ENCODE measurements around the gene GLTP.
"Not testable (repeated sequence)": the region's sequence is repeated elsewhere in the genome, so short reads cannot be mapped to it uniquely, and the experiment has no call there.

GLTP gene

GRCh38 chr12:109878247-109878625 lies 2.1 kb downstream of the GLTP start:
- no peak for DNase-seq (ENCODE audit: low spot score)
- FAIRE-seq, result no peak

GRCh38 chr12:109877504-109878246 lies 2.7 kb downstream of the GLTP start:
- FAIRE-seq, result no peak

GRCh38 chr12:109876406-109876805 lies 3.9 kb downstream of the GLTP start:
- DNase-seq (ENCODE audit: low spot score), result no peak
- FAIRE-seq, result no peak

More at GRCh38 chr12:109877504-109878246, 2.7 kb downstream of the GLTP start:
- no peak for DNase-seq (ENCODE audit: low spot score)

GRCh38 chr12:109875572-109876131 lies 4.7 kb downstream of the GLTP start:
- DNase-seq (ENCODE audit: low spot score) (no peak), FAIRE-seq (no peak)

GRCh38 chr12:109873653-109874052 lies 6.7 kb downstream of the GLTP start:
- FAIRE-seq (no peak), DNase-seq (ENCODE audit: low spot score) (no peak)

- FAIRE-seq (no peak), DNase-seq (ENCODE audit: low spot score) (no peak)
Observed at GRCh38 chr12:109871668-109872314, 8.6 kb downstream of the GLTP start.

GRCh38 chr12:109870648-109871047 lies 9.7 kb downstream of the GLTP start:
- FAIRE-seq (no peak), DNase-seq (ENCODE audit: low spot score) (no peak)

- DNase-seq (ENCODE audit: low spot score) (no peak), FAIRE-seq (no peak)
Observed at GRCh38 chr12:109868182-109869051, 11.9 kb downstream of the GLTP start.

- FAIRE-seq (no peak), DNase-seq (ENCODE audit: low spot score) (no peak)
Observed at GRCh38 chr12:109864916-109865315, 15.4 kb downstream of the GLTP start.

- DNase-seq (ENCODE audit: low spot score) (no peak), FAIRE-seq (no peak)
Observed at GRCh38 chr12:109863847-109864712, 16.3 kb downstream of the GLTP start.

GRCh38 chr12:109862491-109862890 lies 17.9 kb downstream of the GLTP start:
- DNase-seq (ENCODE audit: low spot score); FAIRE-seq: not testable (repeated sequence)

GRCh38 chr12:109861689-109862314 lies 18.5 kb downstream of the GLTP start:
- FAIRE-seq (no peak), DNase-seq (ENCODE audit: low spot score) (no peak)

- DNase-seq (ENCODE audit: low spot score), result no peak
- FAIRE-seq, result no peak
Observed at GRCh38 chr12:109860977-109861376, 19.4 kb downstream of the GLTP start.

- no peak for DNase-seq (ENCODE audit: low spot score)
- no peak for FAIRE-seq
Observed at GRCh38 chr12:109858764-109859163, 21.6 kb downstream of the GLTP start.

GRCh38 chr12:109857715-109858114 lies 22.6 kb downstream of the GLTP start:
- FAIRE-seq, result no peak

GRCh38 chr12:109855377-109855776 lies 25.0 kb downstream of the GLTP start:
- FAIRE-seq, result no peak

More at GRCh38 chr12:109857715-109858114, 22.6 kb downstream of the GLTP start:
- no peak for DNase-seq (ENCODE audit: low spot score)

GRCh38 chr12:109850518-109850917 lies 29.8 kb downstream of the GLTP start:
- not testable (repeated sequence) for DNase-seq (ENCODE audit: low spot score); FAIRE-seq

More at GRCh38 chr12:109855377-109855776, 25.0 kb downstream of the GLTP start:
- DNase-seq (ENCODE audit: low spot score), result no peak

- DNase-seq (ENCODE audit: low spot score) (no peak), FAIRE-seq (no peak)
Observed at GRCh38 chr12:109847142-109847735, 33.1 kb downstream of the GLTP start.

GRCh38 chr12:109845824-109846205 lies 34.5 kb downstream of the GLTP start:
- FAIRE-seq (no peak), DNase-seq (ENCODE audit: low spot score) (no peak)

Measured in urothelium cell line (cell line).